HEK293T (cell line): ENCODE measurements around the gene RAVER1.

Experiments
- ARNT ChIP-seq: fragments of 450-650 bp; IDR thresholded peaks from 2 replicates; pipeline ENCODE4 v1.6.1; 2017; ENCODE audit warnings: mild to moderate bottlenecking
- BHLHE40 ChIP-seq: fragments of 450-650 bp; IDR thresholded peaks from 2 replicates; pipeline ENCODE4 v1.6.1; 2016; ENCODE audit warnings: mild to moderate bottlenecking, moderate library complexity, borderline replicate concordance
- ELF4 ChIP-seq: fragments of 450-650 bp; IDR thresholded peaks from 2 replicates; pipeline ENCODE4 v1.6.1; 2017; ENCODE audit warnings: antibody characterized with exemption
- FOXA1 ChIP-seq: fragments of 450-650 bp; IDR thresholded peaks from 2 replicates; pipeline ENCODE4 v1.6.1; 2016; ENCODE audit warnings: mild to moderate bottlenecking
- FOXK2 ChIP-seq: fragments of 450-650 bp; IDR thresholded peaks from 2 replicates; pipeline ENCODE4 v1.6.1; 2016; ENCODE audit warnings: mild to moderate bottlenecking
- FOXM1 ChIP-seq: fragments of 450-650 bp; IDR thresholded peaks from 2 replicates; pipeline ENCODE4 v1.6.1; 2017; ENCODE audit warnings: mild to moderate bottlenecking, borderline replicate concordance
- LEF1 ChIP-seq: fragments of 450-650 bp; IDR thresholded peaks from 2 replicates; pipeline ENCODE4 v1.6.1; 2017; ENCODE audit warnings: mild to moderate bottlenecking, borderline replicate concordance
- NFRKB ChIP-seq: fragments of 450-650 bp; IDR thresholded peaks from 2 replicates; pipeline ENCODE4 v1.6.1; 2016; ENCODE audit warnings: mild to moderate bottlenecking, moderate library complexity
- SP1 ChIP-seq: fragments of 450-650 bp; IDR thresholded peaks from 2 replicates; pipeline ENCODE4 v1.6.1; 2017
- ZNF384 ChIP-seq: fragments of 450-650 bp; IDR thresholded peaks from 2 replicates; pipeline ENCODE4 v1.6.1; 2016
- TF ChIP-seq, protein P1 (sequence below): fragments of 450-650 bp; IDR thresholded peaks from 2 replicates; pipeline ENCODE4 v1.6.1; 2016

DNA sequence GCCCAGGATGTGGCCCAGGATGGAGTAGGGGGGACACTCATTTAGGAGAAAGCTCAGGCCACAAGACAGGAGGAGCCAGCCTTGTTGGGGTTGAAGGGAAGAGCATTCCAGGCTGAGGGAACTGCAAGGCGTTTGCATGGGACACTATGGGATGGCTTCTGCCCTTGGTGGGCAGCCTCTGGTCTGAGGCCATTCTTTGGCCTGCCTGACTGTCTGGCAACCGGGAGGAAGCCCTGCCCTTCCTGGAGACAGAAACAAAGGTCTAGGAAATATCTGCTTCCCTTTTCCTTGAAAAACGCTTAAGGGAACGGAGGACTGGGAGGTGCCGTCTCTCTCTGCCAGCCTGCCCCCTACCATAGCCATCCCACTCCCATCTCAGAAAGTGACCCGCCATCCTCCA lies 65.3 kb downstream of the RAVER1 start:
- TF ChIP-seq FOXM1 (no peak), FOXK2 (no peak), FOXA1 (no peak), ELF4 (no peak), ARNT (no peak), ZNF384 (no peak), NFRKB (no peak), LEF1 (no peak), BHLHE40 (no peak), SP1 (no peak)
- TF ChIP-seq, protein P1, sequence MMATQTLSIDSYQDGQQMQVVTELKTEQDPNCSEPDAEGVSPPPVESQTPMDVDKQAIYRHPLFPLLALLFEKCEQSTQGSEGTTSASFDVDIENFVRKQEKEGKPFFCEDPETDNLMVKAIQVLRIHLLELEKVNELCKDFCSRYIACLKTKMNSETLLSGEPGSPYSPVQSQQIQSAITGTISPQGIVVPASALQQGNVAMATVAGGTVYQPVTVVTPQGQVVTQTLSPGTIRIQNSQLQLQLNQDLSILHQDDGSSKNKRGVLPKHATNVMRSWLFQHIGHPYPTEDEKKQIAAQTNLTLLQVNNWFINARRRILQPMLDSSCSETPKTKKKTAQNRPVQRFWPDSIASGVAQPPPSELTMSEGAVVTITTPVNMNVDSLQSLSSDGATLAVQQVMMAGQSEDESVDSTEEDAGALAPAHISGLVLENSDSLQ, result no peak
